HepG2 (cell line): Measurements from ENCODE around the gene P3H3. TPM values are rescaled to one million over a fixed set of nuclear protein-coding genes. Genes with fewer than 3 reads are reported as not detected.

ENCODE experiments used
- BRF2 ChIP-seq: sonication (generic); formaldehyde crosslinking; IDR thresholded peaks from 2 replicates; pipeline ENCODE4 v1.8.1; 2022; ENCODE audit warnings: mild to moderate bottlenecking, missing genetic modification reagents
- FOXA3 ChIP-seq: IDR thresholded peaks from 2 replicates; pipeline ENCODE4 v1.6.1; 2016; ENCODE audit warnings: missing genetic modification reagents, missing compliant biosample characterization
- GLI4 ChIP-seq: sonication (generic); formaldehyde crosslinking; IDR thresholded peaks from 2 replicates; pipeline ENCODE4 v1.5.1; 2020; ENCODE audit warnings: missing genetic modification reagents, mild to moderate bottlenecking, moderate library complexity, borderline replicate concordance
- HDAC1 ChIP-seq: sonication (generic); formaldehyde crosslinking; IDR thresholded peaks from 2 replicates; pipeline ENCODE4 v1.5.1; 2020; ENCODE audit warnings: mild to moderate bottlenecking, missing genetic modification reagents
- HDAC2 ChIP-seq: sonication (generic); formaldehyde crosslinking; IDR thresholded peaks from 2 replicates; pipeline ENCODE4 v1.4.0; 2020; ENCODE audit warnings: missing genetic modification reagents
- KLF13 ChIP-seq: sonication (generic); formaldehyde crosslinking; IDR thresholded peaks from 2 replicates; pipeline ENCODE4 v1.4.0; 2020; ENCODE audit warnings: mild to moderate bottlenecking, missing genetic modification reagents
- KMT2A ChIP-seq: sonication (generic); formaldehyde crosslinking; IDR thresholded peaks from 2 replicates; pipeline ENCODE4 v1.4.0; 2020; ENCODE audit warnings: missing genetic modification reagents
- MYPOP ChIP-seq: sonication (generic); formaldehyde crosslinking; IDR thresholded peaks from 2 replicates; pipeline ENCODE4 v1.8.1; 2023; ENCODE audit warnings: mild to moderate bottlenecking, moderate library complexity, missing genetic modification reagents
- PITX1 ChIP-seq: sonication (generic); formaldehyde crosslinking; IDR thresholded peaks from 2 replicates; pipeline ENCODE4 v1.5.1; 2020; ENCODE audit warnings: mild to moderate bottlenecking, missing genetic modification reagents
- RARA ChIP-seq: IDR thresholded peaks from 2 replicates; pipeline ENCODE4 v1.6.1; 2016; ENCODE audit warnings: missing genetic modification reagents, missing compliant biosample characterization
- SAP130 ChIP-seq: IDR thresholded peaks from 2 replicates; pipeline ENCODE4 v1.6.1; 2016; ENCODE audit warnings: low read depth
- SCMH1 ChIP-seq: sonication (generic); formaldehyde crosslinking; IDR thresholded peaks from 2 replicates; pipeline ENCODE4 v1.9.0; 2021; ENCODE audit warnings: missing genetic modification reagents, mild to moderate bottlenecking, borderline replicate concordance
- SOX5 ChIP-seq: IDR thresholded peaks from 2 replicates; pipeline ENCODE4 v1.6.1; 2016; ENCODE audit warnings: borderline replicate concordance
- SP5 ChIP-seq: IDR thresholded peaks from 2 replicates; pipeline ENCODE4 v1.6.1; 2016; ENCODE audit warnings: low read depth, borderline replicate concordance
- U2AF1 ChIP-seq: fragments of 200-400 bp; formaldehyde crosslinking; optimal IDR thresholded peaks from 2 replicates; pipeline ENCODE3; 2017; ENCODE audit warnings: mild to moderate bottlenecking, low read depth, low read length
- XRCC5 ChIP-seq: fragments of 200-400 bp; formaldehyde crosslinking; optimal IDR thresholded peaks from 2 replicates; pipeline ENCODE3; 2017; ENCODE audit warnings: mild to moderate bottlenecking, low read length
- ZBTB7A ChIP-seq: sonication (generic); formaldehyde crosslinking; IDR thresholded peaks from 2 replicates; pipeline ENCODE4 v1.8.0; 2022; ENCODE audit warnings: mild to moderate bottlenecking, missing genetic modification reagents
- ZFAT ChIP-seq: sonication (generic); formaldehyde crosslinking; conservative IDR thresholded peaks from 2 replicates; pipeline ENCODE4 v1.8.1; 2023; ENCODE audit warnings: missing genetic modification reagents, inconsistent platforms
- ZIK1 ChIP-seq: sonication (generic); formaldehyde crosslinking; IDR thresholded peaks from 2 replicates; pipeline ENCODE4 v1.5.0; 2020; ENCODE audit warnings: mild to moderate bottlenecking, low read depth, missing genetic modification reagents, borderline replicate concordance
- ZKSCAN8 ChIP-seq: IDR thresholded peaks from 2 replicates; pipeline ENCODE4 v1.6.1; 2016; ENCODE audit warnings: borderline replicate concordance, missing genetic modification reagents, missing compliant biosample characterization
- ZNF143 ChIP-seq: sonication (generic); formaldehyde crosslinking; IDR thresholded peaks from 2 replicates; pipeline ENCODE4 v1.4.0; 2020; ENCODE audit warnings: missing genetic modification reagents
- ZNF256 ChIP-seq: sonication (generic); formaldehyde crosslinking; conservative IDR thresholded peaks from 2 replicates; pipeline ENCODE4 v1.4.0; 2020; ENCODE audit warnings: missing genetic modification reagents
- ZNF292 ChIP-seq: sonication (generic); formaldehyde crosslinking; IDR thresholded peaks from 2 replicates; pipeline ENCODE4 v1.8.1; 2022; ENCODE audit warnings: mild to moderate bottlenecking, low read depth, missing genetic modification reagents, borderline replicate concordance
- ZNF331 ChIP-seq: sonication (generic); formaldehyde crosslinking; IDR thresholded peaks from 2 replicates; pipeline ENCODE4 v1.4.0; 2020; ENCODE audit warnings: missing genetic modification reagents
- ZNF337 ChIP-seq: sonication (generic); formaldehyde crosslinking; IDR thresholded peaks from 2 replicates; pipeline ENCODE4 v1.5.1; 2020; ENCODE audit warnings: missing genetic modification reagents, low read depth, mild to moderate bottlenecking, borderline replicate concordance
- ZNF543 ChIP-seq: sonication (generic); formaldehyde crosslinking; IDR thresholded peaks from 2 replicates; pipeline ENCODE4 v1.4.0; 2020; ENCODE audit warnings: mild to moderate bottlenecking, missing genetic modification reagents
- ZNF607 ChIP-seq: sonication (generic); formaldehyde crosslinking; IDR thresholded peaks from 2 replicates; pipeline ENCODE4 v1.5.1; 2020; ENCODE audit warnings: missing genetic modification reagents, mild to moderate bottlenecking, borderline replicate concordance
- ZNF670 ChIP-seq: sonication (generic); formaldehyde crosslinking; IDR thresholded peaks from 2 replicates; pipeline ENCODE4 v1.8.0; 2022; ENCODE audit warnings: mild to moderate bottlenecking, missing genetic modification reagents, borderline replicate concordance
- ZNF773 ChIP-seq: sonication (generic); formaldehyde crosslinking; IDR thresholded peaks from 2 replicates; pipeline ENCODE4 v1.4.0; 2020; ENCODE audit warnings: missing genetic modification reagents, borderline replicate concordance
- polyA plus RNA-seq, 8 experiments: library from polyadenylated mRNA; depleted of rRNA in 3 of 8; stranded (reverse) in 7 of 8; unstranded in 1 of 8; fragments of >200 nt; fragmentation: Illumina TruSeq in 4 of 8; extraction: Trizol in 4 of 8; gene quantifications; 2 replicates each; pipeline versions ENCODE4 v1.2.1 to v1.2.3, GENCODE V29; 2011 to 2016; ENCODE audit warnings: low read depth in 4 of 8, missing spikeins in 1 of 8, mixed read lengths in 1 of 8; ENCODE audit not compliant: insufficient read depth in 1 of 8
- total RNA-seq, 5 experiments: library from RNA; depleted of rRNA; stranded (reverse); fragments of >200 nt; fragmentation: Illumina TruSeq; extraction: Trizol; gene quantifications; 2 replicates each; pipeline ENCODE4 v1.2.3, GENCODE V29; 2016; ENCODE audit warnings: low read depth in 1 of 5

P3H3 gene
- total and polyA plus RNA-seq, 2 of the 13 experiments (the other 11 are each of a cell fraction or from before 2014, with no cell fraction given), result 20.1 to 20.5 TPM

GRCh38 chr12:6873094-6874014 is 45.1 kb downstream of the P3H3 start, which contains the start of gene SPSB2 (continued):
- TF ChIP-seq SOX5 (peak; percentile 36; the same call in 1 of the 2 replicates), U2AF1 (peak; percentile 56), ZFAT (CRISPR knock-in tag) (peak; percentile 61; the same call in 1 of the 2 replicates), SCMH1 (CRISPR knock-in tag) (no peak), SAP130 (CRISPR knock-in tag) (peak; percentile 82), ZNF670 (CRISPR knock-in tag) (0 out of 2 replicates have a peak, but pooled peaks have one; percentile 68), ZNF543 (CRISPR knock-in tag) (no peak), ZNF143 (CRISPR knock-in tag) (no peak), KMT2A (CRISPR knock-in tag) (peak; percentile 32; the same call in 1 of the 2 replicates), BRF2 (0 out of 2 replicates have a peak, but pooled peaks have one; percentile 18), ZNF331 (peak; percentile 47; the same call in 1 of the 2 replicates), XRCC5 (peak; percentile 64), ZNF773 (CRISPR knock-in tag) (no peak), ZBTB7A (peak; percentile 21; the same call in 1 of the 2 replicates), ZNF256 (no peak), ZKSCAN8 (CRISPR knock-in tag) (no peak), SP5 (CRISPR knock-in tag) (peak; percentile 80), ZNF337 (CRISPR knock-in tag) (0 out of 2 replicates have a peak, but pooled peaks have one; percentile 25), ZNF292 (CRISPR knock-in tag) (peak; percentile 38; the same call in 1 of the 2 replicates), MYPOP (CRISPR knock-in tag) (peak; percentile 36; the same call in 1 of the 2 replicates), ZNF607 (peak; percentile 74; the same call in 1 of the 2 replicates), HDAC1 (CRISPR knock-in tag) (peak; percentile 45; the same call in 1 of the 2 replicates), HDAC2 (CRISPR knock-in tag) (peak; percentile 59), RARA (CRISPR knock-in tag) (no peak), KLF13 (CRISPR knock-in tag) (no peak), GLI4 (CRISPR knock-in tag) (peak; percentile 63; the same call in 1 of the 2 replicates), FOXA3 (CRISPR knock-in tag) (peak; percentile 34; the same call in 1 of the 2 replicates), PITX1 (CRISPR knock-in tag) (0 out of 2 replicates have a peak, but pooled peaks have one; percentile 31), ZIK1 (CRISPR knock-in tag) (peak; percentile 69; the same call in 1 of the 2 replicates)
